CD4-positive, CD25-positive, alpha-beta regulatory T cell (primary cell): Measurements from ENCODE around the gene ATAD2B. TPM values are rescaled to one million over a fixed set of nuclear protein-coding genes. Genes with fewer than 3 reads are reported as not detected.

Experiments
- ATAC-seq, 2 donors: fragments of 150-1000 bp; cut with Tn5 transposase; one replicate each; pipeline ENCODE4 v1.10.0; 2021; ENCODE audit warnings: low read depth in 2 of 2, moderate number of reproducible peaks in 2 of 2, moderate library complexity in 1 of 2
- DNase-seq, 3 donors: peaks; one replicate each; pipeline versions ENCODE4 v3.0.0 to v3.0.0-alpha.2; 2012 to 2022; ENCODE audit warnings: mixed read lengths in 1 of 3
- H3K27ac ChIP-seq: one replicate; pipeline ENCODE4 v1.7.0; 2013; ENCODE audit warnings: mild to moderate bottlenecking, low read length; ENCODE audit not compliant: insufficient read depth, poor library complexity, severe bottlenecking
- H3K27me3 ChIP-seq: one replicate; pipeline ENCODE4 v1.7.0; 2013; ENCODE audit warnings: low read length; ENCODE audit not compliant: control insufficient read depth, insufficient read depth
- H3K36me3 ChIP-seq: one replicate; pipeline ENCODE4 v1.7.0; 2013; ENCODE audit warnings: mild to moderate bottlenecking, low read length, moderate library complexity; ENCODE audit not compliant: control insufficient read depth, insufficient read depth
- H3K4me1 ChIP-seq: 2 replicates; pipeline ENCODE4 v1.7.0; 2013; ENCODE audit warnings: mild to moderate bottlenecking, low read length; ENCODE audit not compliant: insufficient read depth, control insufficient read depth, poor library complexity, severe bottlenecking
- H3K4me3 ChIP-seq: one replicate; pipeline ENCODE4 v1.7.0; 2013; ENCODE audit warnings: low read depth, mild to moderate bottlenecking, low read length, moderate library complexity
- H3K9me3 ChIP-seq, 2 experiments: 1 replicate in 1 of 2; 2 replicates in 1 of 2; pipeline ENCODE4 v1.7.0; 2013; ENCODE audit warnings: low read length in 2 of 2, mild to moderate bottlenecking in 1 of 2, moderate library complexity in 1 of 2; ENCODE audit not compliant: control insufficient read depth in 2 of 2
- H3K27ac Mint-ChIP-seq, 3 donors: one replicate each; pipeline ENCODE4 v1.8.0; 2020 to 2022; ENCODE audit warnings: mild to moderate bottlenecking in 3 of 3, mixed read lengths in 3 of 3, moderate library complexity in 2 of 3
- H3K27me3 Mint-ChIP-seq: one replicate; pipeline ENCODE4 v1.8.0; 2022; ENCODE audit warnings: mild to moderate bottlenecking, mixed read lengths
- H3K36me3 Mint-ChIP-seq: one replicate; pipeline ENCODE4 v1.8.0; 2020; ENCODE audit warnings: mixed read lengths
- H3K4me1 Mint-ChIP-seq, 4 donors: one replicate each; pipeline ENCODE4 v1.8.0; 2020 to 2022; ENCODE audit warnings: mixed read lengths in 4 of 4, mild to moderate bottlenecking in 1 of 4
- H3K4me3 Mint-ChIP-seq, 4 donors: one replicate each; pipeline ENCODE4 v1.8.0; 2020 to 2022; ENCODE audit warnings: mild to moderate bottlenecking in 4 of 4, mixed read lengths in 4 of 4, moderate library complexity in 3 of 4
- H3K9me3 Mint-ChIP-seq, 7 donors: one replicate each; pipeline ENCODE4 v1.8.0; 2020 to 2022; ENCODE audit warnings: mixed read lengths in 7 of 7, mild to moderate bottlenecking in 3 of 7, moderate library complexity in 2 of 7
- polyA plus RNA-seq, 4 donors: library from polyadenylated mRNA; unstranded; fragments of 300-500 nt; fragmentation: Illumina TruSeq; gene quantifications; one replicate each; pipeline ENCODE4 v1.2.3, GENCODE V29; 2021
- total RNA-seq: library from RNA; stranded (reverse); gene quantifications from one replicate; pipeline ENCODE4 v1.2.3, GENCODE V29; 2022

Gene ATAD2B
- total and polyA plus RNA-seq, 5 donors from 2014 or later: 4.0 to 53.2 (median 8.2) TPM

DNA sequence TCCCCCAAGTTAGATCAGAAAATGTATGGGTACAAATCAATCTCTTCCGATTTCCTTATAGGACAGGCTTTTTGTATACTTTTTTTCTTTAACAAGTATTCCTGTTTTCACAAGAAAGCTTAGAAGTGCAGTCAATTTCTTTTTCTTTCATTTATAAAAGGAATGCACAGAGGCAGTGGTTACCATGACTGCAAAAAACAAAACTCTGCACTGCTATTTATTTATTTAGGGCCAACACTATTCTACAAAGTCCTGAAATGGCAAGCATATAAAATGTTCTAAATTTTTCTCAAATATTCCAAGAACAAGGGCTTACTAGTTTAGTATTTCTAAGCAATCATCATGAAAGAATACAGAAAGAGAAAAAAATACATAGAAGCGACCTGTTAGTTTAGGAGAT lies 22.2 kb downstream of the ATAD2B start:
- no peaks in the 10 kb centered on the region for H3K27me3 ChIP-seq
- H3K4me3 ChIP-seq: no peak overlapping the region
- ATAC-seq: no peak
- H3K4me3 Mint-ChIP-seq: no peak overlapping the region
- DNase-seq: no peak
- H3K4me1 ChIP-seq: peaks cover 3% of the 10 kb centered on the region
- H3K27ac Mint-ChIP-seq: no peak overlapping the region
- H3K9me3 ChIP-seq: no peaks in the 10 kb centered on the region
- no peaks in the 10 kb centered on the region for H3K36me3 ChIP-seq
- H3K9me3 Mint-ChIP-seq: peaks cover 0 to 4% (median 0%) of the 10 kb centered on the region in 7 donors
- H3K36me3 Mint-ChIP-seq: peaks cover 3% of the 10 kb centered on the region
- no peak overlapping the region for H3K27ac ChIP-seq
- peaks cover 26 to 55% (median 36%) of the 10 kb centered on the region in 4 donors for H3K4me1 Mint-ChIP-seq
- H3K27me3 Mint-ChIP-seq: no peaks in the 10 kb centered on the region

GRCh38 chr2:23904215-23904614 lies 22.7 kb downstream of the ATAD2B start:
- Histone ChIP-seq H3K9me3 (no peaks in the 10 kb centered on the region), H3K4me1 (peaks cover 3% of the 10 kb centered on the region), H3K27ac (no peak overlapping the region), H3K4me3 (no peak overlapping the region), H3K36me3 (no peaks in the 10 kb centered on the region), H3K27me3 (no peaks in the 10 kb centered on the region)
- H3K27ac Mint-ChIP-seq: no peak overlapping the region
- no peak for ATAC-seq
- no peaks in the 10 kb centered on the region for H3K27me3 Mint-ChIP-seq
- no peak for DNase-seq
- peaks cover 0 to 2% (median 0%) of the 10 kb centered on the region in 7 donors for H3K9me3 Mint-ChIP-seq
- H3K4me1 Mint-ChIP-seq: peaks cover 24 to 53% (median 34%) of the 10 kb centered on the region in 4 donors
- peaks cover 3% of the 10 kb centered on the region for H3K36me3 Mint-ChIP-seq
- H3K4me3 Mint-ChIP-seq: no peak overlapping the region

- peaks cover 26 to 57% (median 37%) of the 10 kb centered on the region in 4 donors for H3K4me1 Mint-ChIP-seq
- H3K36me3 ChIP-seq: no peaks in the 10 kb centered on the region
- no peak overlapping the region for H3K4me3 Mint-ChIP-seq
- no peaks in the 10 kb centered on the region for H3K9me3 ChIP-seq
- H3K27ac ChIP-seq: no peak overlapping the region
- H3K36me3 Mint-ChIP-seq: peaks cover 3% of the 10 kb centered on the region
- H3K4me1 ChIP-seq: peaks cover 3% of the 10 kb centered on the region
- no peak for DNase-seq
- H3K27me3 ChIP-seq: no peaks in the 10 kb centered on the region
- no peak overlapping the region for H3K4me3 ChIP-seq
- no peak for ATAC-seq
- H3K27ac Mint-ChIP-seq: no peak overlapping the region
- H3K9me3 Mint-ChIP-seq: peaks cover 0 to 2% (median 0%) of the 10 kb centered on the region in 7 donors
- no peaks in the 10 kb centered on the region for H3K27me3 Mint-ChIP-seq
These were observed 23.9 kb downstream of the ATAD2B start for GRCh38 chr2:23903034-23903433.

DNA sequence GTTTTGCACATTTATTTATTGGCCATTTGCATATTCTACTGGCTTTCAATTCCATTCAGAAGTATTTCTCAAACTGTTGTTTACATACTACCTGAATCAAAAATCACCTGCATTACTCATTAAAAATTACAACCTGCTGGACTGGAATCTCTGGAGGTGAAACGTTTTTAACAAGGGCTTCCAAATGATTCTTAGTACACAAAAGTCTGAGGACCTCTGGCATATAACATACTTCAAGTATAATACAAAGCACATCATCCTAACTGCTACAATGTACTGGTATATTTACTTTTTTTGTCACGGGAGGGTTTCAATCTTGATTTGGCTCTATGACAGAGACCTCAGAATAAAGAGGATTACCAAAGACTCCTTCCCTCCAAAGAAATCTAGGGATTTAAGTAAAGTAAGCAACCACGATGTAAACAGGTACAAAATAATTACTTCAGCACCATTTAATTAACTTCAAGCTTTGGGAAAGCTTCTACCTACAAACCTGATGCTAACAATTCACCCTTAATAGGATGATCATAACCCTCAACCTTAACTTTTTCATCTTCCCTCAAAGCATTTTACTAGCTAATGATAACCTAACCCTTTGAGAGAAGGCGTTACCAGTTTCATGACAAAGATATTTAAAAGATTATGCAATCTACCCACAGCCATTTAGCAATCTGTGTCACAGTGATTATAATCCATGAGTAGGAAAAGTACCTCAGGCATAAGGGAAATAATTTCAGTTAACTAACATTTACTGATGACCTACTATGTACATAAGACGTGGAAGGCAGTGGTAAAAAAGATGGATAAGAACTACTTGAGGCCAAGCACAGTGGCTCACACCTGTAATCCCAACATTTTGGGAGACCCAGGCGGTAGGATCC lies 24.7 kb downstream of the ATAD2B start:
- Mint-ChIP-seq H3K4me3 (no peak overlapping the region), H3K36me3 (peaks cover 3% of the 10 kb centered on the region), H3K4me1 (peaks cover 30 to 60% (median 40%) of the 10 kb centered on the region in 4 donors), H3K9me3 (peaks cover 0 to 2% (median 0%) of the 10 kb centered on the region in 7 donors), H3K27ac (peak overlapping the region in 1 of 3 donors; percentile 52), H3K27me3 (no peaks in the 10 kb centered on the region)
- Histone ChIP-seq H3K4me3 (no peak overlapping the region), H3K9me3 (no peaks in the 10 kb centered on the region), H3K27ac (no peak overlapping the region), H3K27me3 (no peaks in the 10 kb centered on the region), H3K36me3 (no peaks in the 10 kb centered on the region), H3K4me1 (peaks cover 3% of the 10 kb centered on the region)
- DNase-seq (no peak), ATAC-seq (no peak)

DNA sequence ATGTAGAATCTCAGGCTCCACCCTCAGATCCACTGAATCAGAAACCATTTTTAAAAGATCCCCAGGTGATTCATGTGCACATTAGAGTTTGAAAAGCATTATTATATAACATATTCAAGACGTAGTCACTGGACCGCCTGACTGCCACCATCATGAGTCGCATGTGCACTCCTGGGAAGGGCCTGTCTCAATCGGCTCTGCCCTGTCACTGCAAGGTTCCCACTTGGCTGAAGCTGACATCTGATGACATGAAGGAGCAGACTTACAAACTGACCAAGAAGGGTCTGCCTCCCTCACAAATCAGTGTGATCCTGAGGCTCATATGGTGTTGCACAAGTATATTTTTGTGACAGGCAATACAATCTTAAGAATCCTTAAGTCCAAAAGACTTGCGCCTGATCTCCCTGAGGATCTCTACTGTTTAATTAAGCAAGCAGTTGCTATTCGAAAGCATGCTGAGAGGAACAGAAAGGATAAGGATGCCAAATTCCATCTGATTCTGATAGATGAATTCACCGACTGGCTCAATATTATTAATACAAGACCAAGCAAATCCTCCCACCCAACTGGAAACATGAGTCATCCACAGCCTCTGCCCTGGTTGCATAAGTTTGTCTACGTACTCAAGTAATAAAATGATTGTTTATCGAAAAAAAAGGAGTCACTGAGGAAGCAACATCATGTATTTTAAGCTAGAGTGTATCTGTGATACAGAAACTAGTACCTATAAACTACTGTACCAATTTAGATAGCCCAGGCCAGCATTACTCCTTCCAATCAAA lies 26.2 kb downstream of the ATAD2B start:
- no peaks in the 10 kb centered on the region for H3K27me3 ChIP-seq
- H3K36me3 Mint-ChIP-seq: no peaks in the 10 kb centered on the region
- no peaks in the 10 kb centered on the region for H3K36me3 ChIP-seq
- H3K4me1 Mint-ChIP-seq: peaks cover 33 to 56% (median 38%) of the 10 kb centered on the region in 4 donors
- H3K27ac ChIP-seq: no peak overlapping the region
- DNase-seq (peak in 1 of 3 donors; percentile 8), ATAC-seq (no peak)
- H3K4me1 ChIP-seq: peaks cover 3% of the 10 kb centered on the region
- H3K27ac Mint-ChIP-seq: peak overlapping the region in 1 of 3 donors; percentile 62
- H3K27me3 Mint-ChIP-seq: no peaks in the 10 kb centered on the region
- H3K9me3 Mint-ChIP-seq: peaks cover 0 to 2% (median 0%) of the 10 kb centered on the region in 7 donors
- H3K4me3 Mint-ChIP-seq: no peak overlapping the region
- no peak overlapping the region for H3K4me3 ChIP-seq
- H3K9me3 ChIP-seq: no peaks in the 10 kb centered on the region

DNA sequence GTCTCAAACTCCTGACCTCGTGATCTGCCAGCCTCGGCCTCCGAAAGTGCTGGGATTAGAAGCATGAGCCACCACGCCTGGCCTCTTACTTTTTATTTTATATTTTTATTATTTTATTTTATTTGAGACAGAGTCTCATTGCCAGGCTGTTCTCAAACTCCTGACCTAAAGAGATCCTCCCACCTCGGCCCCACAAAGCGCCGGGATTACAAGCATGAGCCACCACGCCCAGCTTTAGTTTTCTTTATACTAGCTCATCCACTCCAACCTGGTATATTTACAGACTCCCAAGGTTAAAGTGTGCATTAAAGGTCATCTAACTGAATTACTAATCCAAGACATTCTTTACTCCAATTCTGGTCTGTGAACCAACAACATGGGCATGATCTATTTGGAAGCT lies 26.8 kb downstream of the ATAD2B start:
- H3K4me1 Mint-ChIP-seq: peaks cover 32 to 50% (median 36%) of the 10 kb centered on the region in 4 donors
- H3K27ac Mint-ChIP-seq: no peak overlapping the region
- H3K27me3 ChIP-seq: no peaks in the 10 kb centered on the region
- no peaks in the 10 kb centered on the region for H3K36me3 ChIP-seq
- H3K9me3 Mint-ChIP-seq: peaks cover 0 to 2% (median 0%) of the 10 kb centered on the region in 7 donors
- no peak for ATAC-seq
- H3K4me3 Mint-ChIP-seq: no peak overlapping the region
- no peak overlapping the region for H3K27ac ChIP-seq
- H3K4me1 ChIP-seq: peaks cover 3% of the 10 kb centered on the region
- H3K27me3 Mint-ChIP-seq: no peaks in the 10 kb centered on the region
- DNase-seq: no peak
- H3K9me3 ChIP-seq: no peaks in the 10 kb centered on the region
- no peak overlapping the region for H3K4me3 ChIP-seq
- H3K36me3 Mint-ChIP-seq: no peaks in the 10 kb centered on the region

- no peak for DNase-seq
- Histone ChIP-seq H3K9me3 (no peaks in the 10 kb centered on the region), H3K4me3 (no peak overlapping the region), H3K36me3 (peaks cover 67% of the 10 kb centered on the region), H3K27ac (no peak overlapping the region), H3K27me3 (no peaks in the 10 kb centered on the region), H3K4me1 (no peaks in the 10 kb centered on the region)
- Mint-ChIP-seq H3K9me3 (no peaks in the 10 kb centered on the region), H3K36me3 (peaks cover 30% of the 10 kb centered on the region), H3K4me3 (no peak overlapping the region), H3K4me1 (peaks cover 3 to 9% (median 5%) of the 10 kb centered on the region in 4 donors), H3K27ac (no peak overlapping the region), H3K27me3 (no peaks in the 10 kb centered on the region)
- ATAC-seq: no peak
These were observed 55.7 kb downstream of the ATAD2B start for GRCh38 chr2:23871206-23871605.
